VCaP (cell line): Measurements from ENCODE around the gene LDLRAD3.

Experiments used
- H3K27ac ChIP-seq: fragments of 450-650 bp; 2 replicates; pipeline ENCODE4 v1.5.1; 2017
- TF ChIP-seq, protein P1 (sequence below): fragments of 450-650 bp; conservative IDR thresholded peaks from 2 replicates; pipeline ENCODE4 v1.5.1; 2017; ENCODE audit warnings: mild to moderate bottlenecking, moderate library complexity

Gene LDLRAD3

DNA sequence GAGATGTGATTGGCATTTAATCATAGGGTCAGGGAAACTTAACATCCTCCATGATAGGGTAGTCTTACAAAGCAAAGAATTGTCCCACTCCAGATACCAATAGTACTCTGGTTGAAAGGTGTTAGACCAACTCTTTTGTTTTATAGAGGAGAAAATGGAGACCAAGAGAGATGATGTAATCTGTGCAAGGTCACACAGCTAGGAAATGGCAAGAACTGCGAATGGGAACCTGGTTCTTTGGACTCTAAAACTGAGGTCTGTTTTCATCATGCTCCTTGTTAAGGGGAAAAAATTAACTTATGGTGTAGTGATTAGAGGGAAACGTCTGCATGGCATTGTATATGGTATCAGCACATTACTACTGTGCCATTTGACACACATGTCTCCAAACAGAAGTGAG lies 174.2 kb downstream of the LDLRAD3 start:
- TF ChIP-seq, protein P1, sequence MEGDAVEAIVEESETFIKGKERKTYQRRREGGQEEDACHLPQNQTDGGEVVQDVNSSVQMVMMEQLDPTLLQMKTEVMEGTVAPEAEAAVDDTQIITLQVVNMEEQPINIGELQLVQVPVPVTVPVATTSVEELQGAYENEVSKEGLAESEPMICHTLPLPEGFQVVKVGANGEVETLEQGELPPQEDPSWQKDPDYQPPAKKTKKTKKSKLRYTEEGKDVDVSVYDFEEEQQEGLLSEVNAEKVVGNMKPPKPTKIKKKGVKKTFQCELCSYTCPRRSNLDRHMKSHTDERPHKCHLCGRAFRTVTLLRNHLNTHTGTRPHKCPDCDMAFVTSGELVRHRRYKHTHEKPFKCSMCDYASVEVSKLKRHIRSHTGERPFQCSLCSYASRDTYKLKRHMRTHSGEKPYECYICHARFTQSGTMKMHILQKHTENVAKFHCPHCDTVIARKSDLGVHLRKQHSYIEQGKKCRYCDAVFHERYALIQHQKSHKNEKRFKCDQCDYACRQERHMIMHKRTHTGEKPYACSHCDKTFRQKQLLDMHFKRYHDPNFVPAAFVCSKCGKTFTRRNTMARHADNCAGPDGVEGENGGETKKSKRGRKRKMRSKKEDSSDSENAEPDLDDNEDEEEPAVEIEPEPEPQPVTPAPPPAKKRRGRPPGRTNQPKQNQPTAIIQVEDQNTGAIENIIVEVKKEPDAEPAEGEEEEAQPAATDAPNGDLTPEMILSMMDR: no peak

DNA sequence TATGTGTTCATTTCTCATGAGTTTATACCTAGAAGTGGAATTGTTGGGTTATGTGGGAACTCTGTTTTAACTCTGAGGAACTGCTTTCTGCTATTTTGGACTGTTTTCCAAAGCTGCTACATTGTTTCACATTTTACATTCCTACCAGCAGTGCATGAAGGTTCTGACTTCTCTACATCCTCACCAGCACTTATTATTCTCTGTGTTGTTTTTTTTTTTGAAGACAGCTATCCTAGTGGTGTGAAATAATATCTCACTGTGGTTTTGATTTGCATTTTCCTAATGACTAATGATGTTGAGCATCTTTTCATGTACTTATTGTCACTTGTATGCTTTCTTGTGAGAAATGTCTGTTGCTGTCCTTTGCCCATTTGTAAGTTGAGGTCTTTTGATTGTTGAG lies 175.4 kb downstream of the LDLRAD3 start:
- H3K27ac ChIP-seq: no peak overlapping the region
- TF ChIP-seq, protein P1: no peak

More for the DNA sequence above, 174.2 kb downstream of the LDLRAD3 start:
- H3K27ac ChIP-seq: no peak overlapping the region

GRCh38 chr11:36121054-36121453 lies 177.2 kb downstream of the LDLRAD3 start:
- TF ChIP-seq, protein P1: no peak
- no peak overlapping the region for H3K27ac ChIP-seq

DNA sequence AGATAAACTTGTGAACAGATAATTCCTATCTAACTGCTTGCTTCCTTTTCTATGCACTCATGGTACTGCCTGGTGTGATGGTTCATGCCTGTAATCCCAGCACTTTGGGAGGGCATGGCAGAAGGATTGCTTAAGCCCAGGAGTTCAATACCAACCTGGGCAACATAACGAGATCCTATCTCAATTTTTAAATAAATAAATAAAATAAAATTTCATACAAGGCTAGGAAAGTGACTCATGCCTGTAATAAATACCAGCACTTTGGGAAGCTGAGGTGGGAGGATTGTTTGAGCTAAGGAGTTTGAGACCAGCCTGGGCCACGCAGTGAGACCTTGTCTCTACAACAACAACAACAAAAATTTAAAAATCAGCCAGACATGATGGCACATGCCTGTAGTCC lies 178.8 kb downstream of the LDLRAD3 start:
- no peak overlapping the region for H3K27ac ChIP-seq
- TF ChIP-seq, protein P1: no peak

GRCh38 chr11:36123336-36124101 lies 179.7 kb downstream of the LDLRAD3 start:
- no peak overlapping the region for H3K27ac ChIP-seq
- TF ChIP-seq, protein P1: no peak

DNA sequence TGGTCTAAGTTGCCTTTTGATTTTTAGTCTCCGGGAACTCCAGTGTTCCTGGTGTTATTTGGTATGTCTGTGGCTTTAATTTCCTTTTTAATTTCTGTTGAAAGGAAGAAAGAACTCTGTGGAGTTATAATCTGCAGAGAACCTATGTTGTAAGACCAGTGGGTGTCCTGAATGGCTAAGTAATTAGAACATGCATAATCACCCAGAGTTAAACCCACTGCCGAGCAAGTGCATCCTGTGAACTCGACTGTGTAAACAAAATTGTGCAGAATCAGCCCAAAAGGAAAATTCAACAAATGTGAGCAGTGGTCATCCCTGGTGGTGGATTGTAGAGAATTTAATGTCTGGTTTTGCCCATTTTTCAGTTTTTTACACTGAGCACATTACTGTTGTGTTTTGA lies 182.8 kb downstream of the LDLRAD3 start:
- TF ChIP-seq, protein P1: no peak
- no peak overlapping the region for H3K27ac ChIP-seq

DNA sequence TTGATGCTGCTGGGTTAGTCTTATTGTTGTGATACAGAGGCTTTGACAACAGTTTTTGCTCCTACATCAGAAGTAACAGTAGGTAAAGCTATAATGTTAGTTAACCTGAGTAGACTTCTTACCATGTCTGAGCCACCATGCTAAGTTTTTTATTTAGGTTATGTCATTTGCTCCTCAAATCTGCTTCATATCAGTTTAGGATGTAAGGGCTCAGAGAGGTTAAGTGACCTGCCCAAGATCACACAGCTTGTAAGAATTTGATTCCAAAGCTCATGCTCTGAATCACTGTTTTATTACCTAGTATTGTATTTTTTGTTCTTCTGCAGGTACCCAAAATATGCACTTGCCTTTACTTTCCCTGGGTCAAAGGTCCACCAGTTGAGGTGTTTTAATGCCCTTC lies 183.7 kb downstream of the LDLRAD3 start:
- no peak overlapping the region for H3K27ac ChIP-seq
- TF ChIP-seq, protein P1: no peak
